Right hindlimb (tissue), 1 donor: ENCODE data around the gene SUV39H2.
"Not testable (repeated sequence)": the region's sequence is repeated elsewhere in the genome, so short reads cannot be mapped to it uniquely, and the experiment has no call there.

Experiments used
- DNase-seq: peaks from one replicate; pipeline ENCODE4 v3.0.0-alpha.2; 2018

SUV39H2 gene

GRCh38 chr10:14942147-14942949 is 63.7 kb downstream of the SUV39H2 start:
- not testable (repeated sequence) for DNase-seq

GRCh38 chr10:14942950-14943338 is 64.3 kb downstream of the SUV39H2 start:
- not testable (repeated sequence) for DNase-seq

GRCh38 chr10:14945108-14945507 is 66.4 kb downstream of the SUV39H2 start:
- no peak for DNase-seq

GRCh38 chr10:14947268-14947667 is 68.6 kb downstream of the SUV39H2 start:
- DNase-seq: no peak

GRCh38 chr10:14949291-14949690 is 70.6 kb downstream of the SUV39H2 start:
- DNase-seq: no peak

- DNase-seq: no peak
Measured at GRCh38 chr10:14952851-14953423, 74.3 kb downstream of the SUV39H2 start.

GRCh38 chr10:14953424-14954000 is 74.8 kb downstream of the SUV39H2 start:
- DNase-seq: no peak
